ENCODE results near the gene FAM168B.

The FAM168B gene

DNA sequence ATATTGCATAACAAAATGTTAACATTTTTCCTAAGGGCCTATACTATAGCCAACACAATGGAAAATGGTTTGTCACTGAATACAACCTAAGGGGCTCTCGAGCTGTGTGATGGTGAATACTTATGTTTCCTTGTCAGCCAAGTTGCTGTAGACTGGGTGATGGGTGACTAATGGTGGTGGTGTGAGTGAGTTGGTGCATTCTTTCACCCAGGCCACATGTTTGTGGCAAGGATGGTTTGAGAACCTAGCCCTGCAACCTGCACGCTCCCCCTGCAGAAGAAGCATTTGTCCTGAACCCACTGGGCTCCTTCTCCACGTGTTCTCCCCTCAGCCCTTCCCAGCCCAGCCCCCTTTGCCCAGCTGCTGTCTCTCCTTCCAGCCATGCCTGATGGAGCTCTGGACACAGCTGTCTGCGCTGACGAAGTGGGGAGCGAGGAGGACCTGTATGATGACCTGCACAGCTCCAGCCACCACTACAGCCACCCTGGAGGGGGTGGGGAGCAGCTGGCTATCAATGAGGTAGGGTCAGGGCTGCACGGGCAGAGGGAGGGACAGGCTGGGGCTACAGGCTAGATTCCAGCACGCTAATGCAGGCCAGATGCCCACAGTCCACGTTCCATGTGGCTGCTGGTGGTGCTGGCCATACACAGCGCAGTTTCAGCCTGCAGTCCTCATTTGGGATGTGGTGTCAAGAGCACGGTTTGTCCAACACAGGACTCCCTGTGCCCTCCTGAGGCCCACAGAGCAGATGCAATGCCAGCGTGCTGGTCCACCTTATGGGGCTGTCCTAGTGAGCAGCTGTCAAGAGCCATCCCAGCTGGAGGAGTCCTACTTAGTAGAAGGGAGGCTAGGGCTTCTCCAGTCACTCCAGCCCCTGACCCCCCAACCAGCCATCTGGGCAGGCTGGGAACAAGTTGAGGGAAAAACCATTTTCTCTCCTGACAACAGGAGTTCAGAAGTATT is 65.4 kb downstream of the FAM168B start:
- in situ Hi-C loops (cut with HindIII; ENCODE audit: low sequenced_read_pairs), result no loop called here

DNA sequence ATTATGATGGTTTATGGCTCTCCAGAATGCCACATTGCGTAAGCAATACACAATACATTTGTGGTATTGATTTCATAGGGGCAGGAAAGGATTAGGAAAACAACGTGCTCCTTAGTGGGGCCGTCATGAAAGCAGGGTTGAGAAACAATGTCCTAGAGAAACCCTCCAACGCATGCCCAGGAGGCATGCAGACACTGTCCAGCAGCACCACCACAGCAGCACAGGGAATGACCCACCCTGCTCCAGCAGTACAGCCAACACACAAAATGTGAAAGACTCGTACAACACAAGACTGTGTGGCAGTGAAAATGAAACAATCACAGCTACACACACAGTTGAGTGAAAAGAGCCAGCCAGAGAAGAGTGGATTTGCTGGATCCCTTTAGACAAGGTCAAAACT is 66.3 kb downstream of the FAM168B start:
- in situ Hi-C loops (cut with HindIII; ENCODE audit: low sequenced_read_pairs), result no loop called here

DNA sequence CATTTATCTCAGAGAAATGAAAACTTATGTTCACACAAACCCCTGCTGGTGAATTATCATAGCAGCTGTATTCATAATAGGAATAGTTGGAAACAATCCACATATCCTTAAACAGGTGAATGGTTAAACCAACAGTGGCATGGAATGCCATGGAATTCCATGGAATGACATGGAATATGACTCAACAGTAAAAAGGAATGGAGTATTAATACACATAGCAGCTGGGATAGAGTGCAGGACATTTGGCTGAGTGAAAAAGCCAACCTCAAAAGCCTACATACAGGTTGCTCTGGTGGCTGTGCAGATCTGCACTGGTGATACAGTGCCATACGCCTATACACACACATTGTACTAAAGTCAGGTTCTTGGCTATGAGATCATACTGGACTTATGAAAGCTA is 69.5 kb downstream of the FAM168B start:
- in situ Hi-C loops (cut with HindIII; ENCODE audit: low sequenced_read_pairs), result no loop called here

DNA sequence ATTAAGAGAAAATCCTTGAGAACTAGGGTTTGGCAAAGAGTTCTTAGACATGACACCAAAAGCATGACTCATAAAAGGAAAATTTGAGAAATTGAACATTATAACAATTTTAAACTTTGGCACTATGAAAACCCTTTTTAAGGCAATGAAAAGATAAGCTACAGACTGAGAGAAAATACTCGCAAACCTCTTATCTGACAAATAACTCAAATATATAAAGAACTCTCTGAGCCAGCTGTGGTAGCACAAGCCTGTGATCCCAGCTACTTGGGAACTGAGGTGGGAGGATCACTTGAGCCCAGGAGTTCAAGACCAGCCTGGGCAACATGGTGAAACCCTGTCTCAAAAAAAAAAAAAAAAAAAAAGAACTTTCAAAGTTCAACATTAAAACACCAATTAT is 70.5 kb downstream of the FAM168B start:
- in situ Hi-C loops (cut with HindIII; ENCODE audit: low sequenced_read_pairs), result no loop called here

DNA sequence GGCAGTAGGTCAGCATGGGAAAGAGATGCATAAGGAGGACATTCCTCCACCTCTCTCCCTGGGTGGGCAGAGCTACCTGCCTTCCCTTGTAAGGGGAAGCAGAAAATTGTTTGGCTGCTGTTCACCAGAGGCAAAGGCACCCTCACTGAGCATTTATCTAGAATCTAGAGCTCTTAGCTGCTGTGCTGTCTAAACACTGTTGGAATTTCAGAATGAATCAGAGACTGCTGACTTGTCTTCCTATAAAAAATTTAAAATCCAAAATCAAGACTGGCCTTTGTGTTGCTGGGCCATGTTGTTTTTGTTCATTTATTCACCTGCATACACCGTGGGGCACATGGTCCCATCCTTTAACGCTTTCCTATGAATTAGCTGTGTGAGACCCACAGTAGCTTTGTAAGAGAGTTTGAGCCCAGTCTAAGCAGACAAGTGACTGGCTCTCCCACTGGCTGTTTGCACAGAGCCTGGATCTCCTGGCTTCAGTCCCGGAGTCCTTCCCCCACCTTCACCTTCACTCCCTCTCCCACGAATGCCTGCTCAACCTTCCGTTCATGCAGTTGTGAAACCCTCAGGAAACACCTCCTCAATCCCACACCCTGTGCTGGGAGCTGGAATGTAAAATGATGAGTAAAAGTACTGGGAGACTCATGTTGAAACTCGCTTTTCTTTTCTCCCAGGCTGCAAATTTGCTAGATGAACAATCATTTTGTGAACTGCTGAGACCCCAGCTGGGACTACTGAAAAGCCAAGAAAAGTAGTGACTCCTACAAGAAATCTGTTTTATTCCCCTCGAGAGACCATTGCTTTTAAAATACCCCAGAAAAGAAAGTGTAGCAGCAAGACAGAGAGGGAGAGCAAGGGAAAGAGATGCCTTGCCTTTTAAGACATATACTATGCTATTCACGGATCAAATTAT is 76.2 kb downstream of the FAM168B start:
- in situ Hi-C loops (cut with HindIII; ENCODE audit: low sequenced_read_pairs), result no loop called here

DNA sequence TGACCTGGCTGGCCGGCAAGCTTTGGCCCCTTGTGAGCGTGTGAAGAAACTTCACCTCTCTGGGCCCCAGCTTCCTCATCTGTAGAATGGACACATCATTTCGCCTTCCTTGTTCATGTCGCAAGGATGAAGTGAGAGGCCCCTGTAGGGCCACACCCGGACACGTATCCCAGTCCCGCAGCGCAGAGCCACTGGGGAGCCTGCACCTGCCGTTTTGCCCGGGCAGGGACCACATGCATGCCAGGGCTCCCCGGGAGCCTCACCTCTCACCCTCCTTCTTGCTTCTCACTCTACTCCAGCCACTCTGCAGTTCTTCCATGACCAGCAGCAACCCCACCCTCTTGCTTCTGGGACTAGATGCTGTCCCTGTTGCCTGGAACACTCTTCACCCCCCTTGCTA is 77.5 kb downstream of the FAM168B start:
- in situ Hi-C loops (cut with HindIII; ENCODE audit: low sequenced_read_pairs), result no loop called here

DNA sequence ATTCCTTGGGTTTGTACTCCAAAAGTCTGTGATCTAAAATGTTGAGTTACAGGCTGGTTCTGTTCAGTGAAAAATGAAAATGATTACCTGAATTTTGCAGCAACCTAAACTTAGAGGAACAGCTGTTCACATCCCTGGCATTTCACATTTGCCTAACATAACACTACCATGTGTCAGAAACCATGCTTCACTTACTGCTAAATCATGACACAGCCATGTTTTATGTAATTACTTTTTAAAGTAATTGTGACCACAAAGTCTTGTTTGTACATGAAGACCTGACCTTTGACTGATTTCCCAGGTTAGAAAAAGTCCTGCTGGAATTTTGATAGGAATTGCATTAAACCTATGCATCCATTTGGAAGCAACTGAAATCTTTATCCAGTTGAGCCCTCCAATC is 79.1 kb downstream of the FAM168B start:
- in situ Hi-C loops (cut with HindIII; ENCODE audit: low sequenced_read_pairs), result no loop called here

DNA sequence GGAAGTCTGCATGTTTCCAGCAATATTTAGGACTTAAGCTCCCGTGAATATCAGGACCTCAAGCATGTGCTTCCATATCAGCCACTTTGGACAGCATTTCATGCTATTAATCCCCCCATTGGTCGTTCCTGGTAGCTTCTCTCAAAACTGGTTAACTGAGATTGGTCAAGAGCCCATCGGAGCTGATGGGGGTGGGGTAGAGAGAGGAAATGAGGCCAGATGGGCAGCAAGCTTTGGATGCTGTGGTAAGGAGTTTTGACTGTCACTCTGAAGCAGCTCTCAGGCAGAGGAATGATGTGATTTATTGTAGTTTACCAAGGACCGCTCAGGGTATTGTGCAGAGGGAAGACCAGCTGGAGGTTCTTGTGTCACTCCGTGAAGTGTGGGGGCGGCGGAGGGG is 81.8 kb downstream of the FAM168B start:
- in situ Hi-C loops (cut with HindIII; ENCODE audit: low sequenced_read_pairs), result no loop called here

DNA sequence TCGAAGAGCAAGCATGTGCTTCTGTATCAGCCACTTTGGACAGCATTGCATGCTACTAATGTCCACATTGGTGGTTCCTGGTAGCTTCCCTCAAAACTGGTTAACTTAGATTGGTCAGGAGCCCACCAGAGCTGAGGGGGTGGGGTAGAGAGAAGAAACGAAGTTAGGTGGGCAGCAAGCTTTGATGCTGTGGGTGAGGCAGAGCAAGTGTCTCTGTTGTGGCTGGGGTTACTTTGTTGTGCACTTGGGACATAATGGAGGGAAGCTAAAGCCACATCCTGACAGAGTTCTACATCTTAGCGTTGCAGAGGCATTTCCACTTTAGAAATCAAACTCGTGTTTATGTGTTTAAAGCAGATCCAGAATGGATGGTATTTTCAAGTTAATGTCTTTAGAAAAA is 82.7 kb downstream of the FAM168B start:
- in situ Hi-C loops (cut with HindIII; ENCODE audit: low sequenced_read_pairs), result no loop called here

DNA sequence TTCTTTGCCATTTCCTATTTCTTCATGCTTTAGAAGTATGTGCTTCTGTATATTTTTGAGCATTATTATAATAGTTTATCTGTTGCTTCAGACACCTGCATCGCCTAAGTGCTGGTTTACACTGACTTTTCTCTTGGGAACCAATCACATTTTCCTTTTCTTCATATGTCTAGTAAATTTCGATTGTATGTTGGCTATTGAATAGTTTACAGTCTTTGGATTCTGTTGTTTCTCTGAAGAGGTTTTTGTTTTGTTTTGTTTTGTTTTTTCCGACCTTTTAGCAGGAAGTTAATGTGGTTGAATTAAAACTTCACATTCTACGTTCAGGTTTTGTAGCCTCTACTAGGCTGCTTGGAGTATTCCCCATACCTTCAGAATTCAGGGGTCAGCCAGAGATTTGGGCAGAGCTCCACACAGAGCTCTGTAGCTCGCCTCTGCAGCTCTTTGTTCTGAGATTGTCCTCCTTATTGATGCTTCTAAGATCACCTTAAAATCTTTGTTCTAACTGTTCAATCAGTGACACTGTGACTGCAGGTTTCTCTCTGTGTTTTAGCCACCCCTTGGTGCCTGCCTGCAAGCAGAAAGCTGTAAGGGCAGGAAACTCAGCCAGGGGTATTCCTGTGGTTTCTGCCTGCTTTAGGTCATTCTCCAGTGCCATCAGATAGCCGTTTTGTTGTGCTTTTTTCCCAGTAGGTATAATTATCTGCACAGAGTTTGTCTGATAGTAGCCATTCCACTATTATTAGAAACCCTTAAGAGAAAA is 83.4 kb downstream of the FAM168B start:
- in situ Hi-C loops (cut with HindIII; ENCODE audit: low sequenced_read_pairs), result no loop called here

DNA sequence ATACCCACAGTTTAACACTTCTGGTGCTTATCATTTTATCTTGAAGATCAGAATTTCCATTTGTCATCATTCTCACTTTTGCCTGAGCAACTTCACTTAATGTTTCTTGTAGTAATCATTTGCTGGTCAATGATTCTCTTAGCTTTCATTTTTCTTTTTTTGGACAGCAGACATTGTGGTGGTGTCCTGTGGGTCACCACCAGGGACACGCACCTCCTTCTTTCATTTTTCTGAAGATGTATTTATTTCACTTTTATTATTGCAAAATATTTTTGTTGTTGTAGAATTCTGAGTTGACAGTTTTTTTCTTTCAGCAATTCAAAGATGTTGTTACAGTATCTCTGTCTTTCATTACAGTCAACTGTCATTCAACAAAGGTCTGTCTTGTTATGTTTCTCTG is 84.3 kb downstream of the FAM168B start:
- in situ Hi-C loops (cut with HindIII; ENCODE audit: low sequenced_read_pairs), result no loop called here

DNA sequence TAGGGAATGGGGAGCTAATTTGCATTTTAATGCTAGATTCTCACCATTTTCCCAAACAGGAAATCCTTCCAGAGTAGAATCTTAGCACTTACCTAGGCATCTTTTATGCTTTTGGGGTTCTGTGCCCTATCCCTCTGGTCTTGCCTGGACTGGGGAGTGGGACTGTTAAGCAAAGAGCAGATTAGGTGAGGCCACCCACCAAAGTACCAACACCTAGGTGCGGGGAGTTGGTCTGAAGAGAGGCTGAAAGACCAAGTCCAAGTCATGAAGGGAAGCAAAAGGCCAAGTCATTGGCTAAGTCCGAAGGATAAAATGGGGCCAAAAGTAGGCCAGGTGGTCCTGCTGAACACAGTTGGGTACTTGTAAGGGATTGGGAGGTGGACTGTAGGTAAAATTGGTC is 86.7 kb downstream of the FAM168B start:
- in situ Hi-C loops (cut with HindIII; ENCODE audit: low sequenced_read_pairs), result no loop called here

DNA sequence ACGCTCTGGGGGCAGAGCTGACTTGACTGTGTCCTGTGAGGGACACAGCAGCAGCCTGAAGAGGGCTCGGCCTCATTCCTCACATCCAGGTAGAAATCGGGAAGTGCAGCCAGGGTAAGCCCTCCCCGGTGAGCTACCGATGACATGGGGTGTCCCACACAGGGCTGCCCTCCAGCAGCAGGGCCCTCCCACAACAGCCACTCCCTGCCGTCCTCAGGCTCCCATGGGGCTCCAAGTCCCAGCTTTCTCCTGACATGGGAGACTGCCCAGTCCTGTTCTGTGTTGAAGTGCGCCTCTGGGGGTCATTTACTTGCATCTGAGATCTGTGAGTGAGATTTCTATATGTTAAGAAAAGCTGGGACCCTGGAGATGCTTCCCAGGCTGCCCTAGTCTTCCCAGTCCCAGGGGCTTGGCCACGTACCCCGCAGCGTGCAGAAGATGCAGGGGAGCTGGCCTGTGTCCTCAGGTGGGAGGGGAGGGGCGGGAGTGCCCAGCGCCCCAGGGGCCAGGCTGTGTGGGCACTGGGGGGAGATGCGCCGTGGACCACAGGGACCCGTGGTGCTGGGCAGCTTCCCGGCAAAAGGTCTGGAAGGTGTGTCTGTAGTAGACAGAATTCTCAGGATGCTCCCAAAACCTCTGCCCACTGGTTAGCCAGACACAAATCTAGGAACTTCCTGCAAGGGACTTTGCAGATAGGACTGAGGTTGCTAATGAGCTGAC is 87.9 kb downstream of the FAM168B start:
- in situ Hi-C loops (cut with HindIII; ENCODE audit: low sequenced_read_pairs), result no loop called here

DNA sequence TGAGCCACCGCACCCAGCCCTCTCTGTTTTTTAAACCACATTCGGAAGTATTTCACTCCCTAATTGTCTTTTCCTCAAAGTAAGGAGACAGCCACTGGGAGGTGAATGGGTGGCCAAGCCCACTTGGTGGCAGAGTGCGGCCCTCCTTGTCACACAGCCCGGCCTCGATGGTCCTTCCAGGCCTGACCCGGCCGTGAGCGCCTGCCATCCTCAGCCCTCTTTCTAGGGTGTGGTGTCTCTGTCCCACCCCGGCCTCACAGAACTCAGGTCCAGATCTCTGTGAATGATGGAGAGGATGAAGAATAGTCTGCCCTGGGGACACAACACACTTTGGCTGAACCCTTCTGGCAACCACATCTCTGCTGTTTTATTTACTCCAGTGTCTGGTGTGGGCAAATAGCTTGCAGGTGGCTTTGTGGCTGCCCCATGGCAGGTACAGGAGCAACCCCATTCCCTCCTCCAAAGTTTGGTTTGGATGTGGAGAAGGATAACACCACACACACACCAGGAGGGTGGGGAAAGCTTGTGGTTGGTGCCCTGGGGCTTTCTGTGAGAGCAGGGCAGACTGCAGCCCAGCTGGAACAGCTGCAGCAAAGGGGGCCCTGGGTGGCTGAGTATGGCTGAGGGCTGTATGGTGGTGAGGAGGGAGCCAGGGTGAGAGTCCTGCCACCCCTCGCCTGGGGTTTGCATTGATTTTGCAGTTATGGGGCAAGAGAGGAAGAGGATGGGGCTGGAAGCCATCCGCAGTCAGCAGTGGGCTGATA is 88.6 kb downstream of the FAM168B start:
- in situ Hi-C loops (cut with HindIII; ENCODE audit: low sequenced_read_pairs), result no loop called here

DNA sequence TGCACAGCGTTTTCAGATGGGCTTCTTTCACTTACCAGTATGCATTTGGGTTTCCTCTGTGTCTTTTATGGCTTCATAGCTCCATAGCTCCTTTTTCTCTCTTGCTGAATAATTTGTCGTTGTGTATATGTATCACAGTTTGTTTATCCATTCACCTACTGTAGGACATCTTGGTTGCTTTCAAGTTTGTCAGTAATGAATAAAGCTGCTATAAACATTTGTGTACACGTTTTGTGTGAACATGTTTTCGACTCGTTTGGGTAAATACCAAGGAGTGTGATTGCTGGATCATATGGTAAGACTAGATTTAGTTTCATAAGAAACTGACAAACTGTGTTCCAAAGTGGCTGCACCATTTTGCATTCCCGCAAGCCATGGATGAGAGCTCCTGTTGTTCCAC is 94.7 kb downstream of the FAM168B start:
- in situ Hi-C loops (cut with HindIII; ENCODE audit: low sequenced_read_pairs), result no loop called here

Measured in endothelial cell of hepatic sinusoid (primary cell).